MM.1S (cell line): ENCODE measurements around the gene DLX1.
"Not testable (repeated sequence)": the region's sequence is repeated elsewhere in the genome, so short reads cannot be mapped to it uniquely, and the experiment has no call there.

Experiments
- DNase-seq: peaks from one replicate; pipeline ENCODE4 v3.0.0-alpha.2; 2015
- H2AFZ ChIP-seq: fragments of 300-600 bp; sonication (generic); 2 replicates; pipeline ENCODE4 v1.6.0; 2016; ENCODE audit warnings: antibody characterized with exemption, low read length
- H3F3A ChIP-seq: fragments of 300-600 bp; sonication (generic); 2 replicates; pipeline ENCODE4 v1.6.1; 2016; ENCODE audit warnings: mild to moderate bottlenecking, antibody characterized with exemption, low read length, moderate library complexity, mixed read lengths; ENCODE audit not compliant: insufficient read depth
- H3K27ac ChIP-seq: fragments of 300-600 bp; sonication (generic); 2 replicates; pipeline ENCODE4 v1.5.1; 2016; ENCODE audit warnings: mild to moderate bottlenecking, low read length
- H3K27me3 ChIP-seq: fragments of 300-600 bp; sonication (generic); replicated peaks from 2 replicates; pipeline ENCODE4 v1.6.0; 2016; ENCODE audit warnings: low read length; ENCODE audit not compliant: insufficient read depth
- H3K36me3 ChIP-seq: fragments of 300-600 bp; sonication (generic); replicated peaks from 2 replicates; pipeline ENCODE4 v1.6.1; 2016; ENCODE audit warnings: mild to moderate bottlenecking, low read length, mixed read lengths; ENCODE audit not compliant: insufficient read depth
- H3K4me1 ChIP-seq: fragments of 300-600 bp; sonication (generic); 2 replicates; pipeline ENCODE4 v1.6.1; 2016; ENCODE audit warnings: low read length, mixed read lengths
- H3K4me2 ChIP-seq: fragments of 300-600 bp; sonication (generic); 2 replicates; pipeline ENCODE4 v1.6.0; 2016; ENCODE audit warnings: low read depth, low read length
- H3K4me3 ChIP-seq: fragments of 300-600 bp; sonication (generic); 2 replicates; pipeline ENCODE4 v1.5.1; 2016; ENCODE audit warnings: low read length, mixed read lengths
- H3K79me2 ChIP-seq: fragments of 300-600 bp; sonication (generic); 2 replicates; pipeline ENCODE4 v1.6.1; 2016; ENCODE audit warnings: mixed run types, low read length, mixed read lengths
- H3K9ac ChIP-seq: fragments of 300-600 bp; sonication (generic); 2 replicates; pipeline ENCODE4 v1.6.1; 2016; ENCODE audit warnings: low read length, mixed read lengths
- H3K9me2 ChIP-seq: fragments of 300-600 bp; sonication (generic); replicated peaks from 2 replicates; pipeline ENCODE4 v1.6.1; 2016; ENCODE audit warnings: mild to moderate bottlenecking, low read length, mixed read lengths; ENCODE audit not compliant: insufficient read depth
- H3K9me3 ChIP-seq: fragments of 300-600 bp; sonication (generic); replicated peaks from 2 replicates; pipeline ENCODE4 v1.6.1; 2016; ENCODE audit warnings: mild to moderate bottlenecking, low read length, mixed read lengths; ENCODE audit not compliant: insufficient read depth
- H4K20me1 ChIP-seq: fragments of 300-600 bp; sonication (generic); 2 replicates; pipeline ENCODE4 v1.6.1; 2016; ENCODE audit warnings: mild to moderate bottlenecking, low read length, moderate library complexity, mixed read lengths; ENCODE audit not compliant: insufficient read depth
- EZH2 ChIP-seq: fragments of 300-600 bp; sonication (generic); optimal IDR thresholded peaks from 2 replicates; pipeline ENCODE3; 2017; ENCODE audit warnings: low read depth, mild to moderate bottlenecking, antibody characterized with exemption, low read length, mixed read lengths
- EZH2phosphoT487 ChIP-seq: fragments of 300-600 bp; sonication (generic); IDR thresholded peaks from 2 replicates; pipeline ENCODE4 v1.6.1; 2018; ENCODE audit warnings: antibody characterized with exemption, low read length
- TF ChIP-seq, protein P1 (sequence below): fragments of 300-600 bp; sonication (generic); IDR thresholded peaks from 2 replicates; pipeline ENCODE4 v1.5.1; 2016; ENCODE audit warnings: antibody characterized with exemption, low read length, mixed read lengths

Gene DLX1

DNA sequence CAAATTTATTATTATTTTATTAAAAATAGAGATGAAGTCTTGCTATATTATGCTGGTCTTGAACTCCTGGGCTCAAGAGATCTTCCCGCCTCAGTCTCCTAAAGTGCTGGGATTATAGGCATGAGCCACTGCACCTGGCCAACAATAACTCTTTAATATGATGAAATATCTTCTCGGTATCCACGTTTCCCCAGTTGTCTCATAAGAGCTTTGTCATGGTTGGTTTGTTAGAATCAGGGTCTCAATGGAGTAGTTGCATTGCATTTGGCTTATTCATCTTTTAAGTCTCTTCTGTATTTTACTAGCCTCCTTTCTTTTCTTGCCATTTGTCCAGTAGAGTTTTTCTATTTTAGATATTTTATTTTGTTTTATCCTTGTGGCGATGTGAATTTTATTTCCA lies 50.1 kb downstream of the DLX1 start:
- no peaks in the 10 kb centered on the region for H3K79me2 ChIP-seq
- no peak overlapping the region for H3K27ac ChIP-seq
- no peak for DNase-seq
- H3K27me3 ChIP-seq: no peaks in the 10 kb centered on the region
- H3K4me2 ChIP-seq: no peak overlapping the region
- H4K20me1 ChIP-seq: no peaks in the 10 kb centered on the region
- H2AFZ ChIP-seq: no peak overlapping the region
- H3K9me3 ChIP-seq: no peaks in the 10 kb centered on the region
- no peaks in the 10 kb centered on the region for H3K4me1 ChIP-seq
- no peak overlapping the region for H3K4me3 ChIP-seq
- H3K36me3 ChIP-seq: no peaks in the 10 kb centered on the region
- no peaks in the 10 kb centered on the region for H3F3A ChIP-seq
- TF ChIP-seq, protein P1, sequence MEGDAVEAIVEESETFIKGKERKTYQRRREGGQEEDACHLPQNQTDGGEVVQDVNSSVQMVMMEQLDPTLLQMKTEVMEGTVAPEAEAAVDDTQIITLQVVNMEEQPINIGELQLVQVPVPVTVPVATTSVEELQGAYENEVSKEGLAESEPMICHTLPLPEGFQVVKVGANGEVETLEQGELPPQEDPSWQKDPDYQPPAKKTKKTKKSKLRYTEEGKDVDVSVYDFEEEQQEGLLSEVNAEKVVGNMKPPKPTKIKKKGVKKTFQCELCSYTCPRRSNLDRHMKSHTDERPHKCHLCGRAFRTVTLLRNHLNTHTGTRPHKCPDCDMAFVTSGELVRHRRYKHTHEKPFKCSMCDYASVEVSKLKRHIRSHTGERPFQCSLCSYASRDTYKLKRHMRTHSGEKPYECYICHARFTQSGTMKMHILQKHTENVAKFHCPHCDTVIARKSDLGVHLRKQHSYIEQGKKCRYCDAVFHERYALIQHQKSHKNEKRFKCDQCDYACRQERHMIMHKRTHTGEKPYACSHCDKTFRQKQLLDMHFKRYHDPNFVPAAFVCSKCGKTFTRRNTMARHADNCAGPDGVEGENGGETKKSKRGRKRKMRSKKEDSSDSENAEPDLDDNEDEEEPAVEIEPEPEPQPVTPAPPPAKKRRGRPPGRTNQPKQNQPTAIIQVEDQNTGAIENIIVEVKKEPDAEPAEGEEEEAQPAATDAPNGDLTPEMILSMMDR: no peak
- TF ChIP-seq EZH2 (no peak), EZH2phosphoT487 (no peak)
- H3K9me2 ChIP-seq: no peaks in the 10 kb centered on the region
- no peak overlapping the region for H3K9ac ChIP-seq

DNA sequence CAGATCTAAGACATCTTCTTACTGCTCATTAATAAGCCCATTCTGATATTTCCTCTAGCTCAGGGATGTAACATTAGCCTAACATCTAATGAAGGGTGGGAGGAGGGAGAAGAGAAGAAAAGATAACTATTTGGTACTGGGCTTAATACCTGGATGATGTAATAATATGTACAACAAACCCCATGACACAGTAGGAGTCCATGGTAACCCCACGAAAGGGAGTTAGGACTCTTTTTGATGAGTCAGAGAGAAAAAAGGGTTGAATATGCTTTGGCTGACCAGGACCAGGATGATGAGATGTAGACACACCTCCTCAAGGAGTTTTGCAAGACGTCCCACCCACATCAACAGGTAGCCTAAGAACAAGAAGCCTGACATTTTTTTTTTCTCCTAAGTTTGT lies 51.8 kb downstream of the DLX1 start:
- H4K20me1 ChIP-seq: no peaks in the 10 kb centered on the region
- no peaks in the 10 kb centered on the region for H3F3A ChIP-seq
- no peak overlapping the region for H2AFZ ChIP-seq
- no peaks in the 10 kb centered on the region for H3K4me1 ChIP-seq
- H3K9me2 ChIP-seq: no peaks in the 10 kb centered on the region
- no peaks in the 10 kb centered on the region for H3K9me3 ChIP-seq
- TF ChIP-seq EZH2: no peak
- TF ChIP-seq, protein P1: no peak
- no peak for TF ChIP-seq EZH2phosphoT487
- no peak for DNase-seq
- H3K27ac ChIP-seq: no peak overlapping the region
- no peak overlapping the region for H3K4me3 ChIP-seq
- H3K79me2 ChIP-seq: no peaks in the 10 kb centered on the region
- H3K36me3 ChIP-seq: no peaks in the 10 kb centered on the region
- no peak overlapping the region for H3K9ac ChIP-seq
- no peak overlapping the region for H3K4me2 ChIP-seq
- H3K27me3 ChIP-seq: no peaks in the 10 kb centered on the region

DNA sequence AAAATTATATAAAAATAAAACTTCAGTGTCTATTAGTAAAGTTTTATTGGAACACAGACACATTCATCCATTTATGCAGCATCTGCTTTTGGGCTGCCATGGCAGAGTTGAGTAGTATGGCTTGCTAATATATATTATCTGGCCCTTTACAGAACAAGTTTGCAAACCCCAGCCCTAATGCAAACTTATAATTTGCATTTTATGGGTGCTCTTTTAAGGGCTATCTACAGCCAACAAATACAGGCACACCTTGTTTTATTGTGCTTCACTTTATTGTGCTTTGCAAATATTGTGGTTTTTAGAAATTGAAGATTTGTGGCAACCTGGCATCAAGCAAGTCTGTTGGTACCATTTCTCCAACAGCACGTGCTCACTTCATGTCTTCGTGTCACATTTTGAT lies 52.6 kb downstream of the DLX1 start:
- H3F3A ChIP-seq: no peaks in the 10 kb centered on the region
- no peak for DNase-seq
- H3K79me2 ChIP-seq: no peaks in the 10 kb centered on the region

DNA sequence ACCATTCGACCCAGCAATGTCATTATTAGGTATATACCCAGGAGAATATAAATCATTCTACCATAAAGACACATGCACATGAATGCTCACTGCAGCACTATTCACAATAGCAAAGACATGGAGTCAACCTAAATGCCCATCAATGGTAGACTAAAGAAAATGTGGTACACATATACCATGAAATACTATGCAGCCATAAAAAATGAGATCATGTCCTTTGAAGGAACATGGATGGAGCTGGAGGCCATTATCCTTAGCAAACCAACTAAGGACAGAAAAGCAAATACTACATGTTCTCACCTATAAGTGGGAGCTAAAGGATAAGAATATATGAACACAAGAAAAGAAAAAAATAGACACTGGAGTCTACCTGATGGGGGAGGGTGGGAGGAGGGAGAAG lies 53.4 kb downstream of the DLX1 start:
- not testable (repeated sequence) for H3K27ac ChIP-seq, H3K79me2 ChIP-seq, H3K9me2 ChIP-seq

More for the DNA sequence above, 52.6 kb downstream of the DLX1 start:
- H3K27me3 ChIP-seq: no peaks in the 10 kb centered on the region
- H3K4me2 ChIP-seq: no peak overlapping the region
- no peaks in the 10 kb centered on the region for H3K9me2 ChIP-seq
- no peak overlapping the region for H3K9ac ChIP-seq
- no peaks in the 10 kb centered on the region for H4K20me1 ChIP-seq
- H3K27ac ChIP-seq: no peak overlapping the region
- H3K9me3 ChIP-seq: no peaks in the 10 kb centered on the region
- no peak for TF ChIP-seq EZH2phosphoT487
- TF ChIP-seq, protein P1: no peak
- no peak for TF ChIP-seq EZH2
- H3K4me3 ChIP-seq: no peak overlapping the region
- no peaks in the 10 kb centered on the region for H3K4me1 ChIP-seq
- H2AFZ ChIP-seq: no peak overlapping the region
- no peaks in the 10 kb centered on the region for H3K36me3 ChIP-seq

More for the DNA sequence above, 53.4 kb downstream of the DLX1 start:
- not testable (repeated sequence) for H3K9ac ChIP-seq, H3F3A ChIP-seq, DNase-seq, H4K20me1 ChIP-seq, H3K4me2 ChIP-seq, H3K36me3 ChIP-seq, H3K9me3 ChIP-seq, H3K27me3 ChIP-seq, H3K4me1 ChIP-seq, H2AFZ ChIP-seq, H3K4me3 ChIP-seq
